Psoas muscle (tissue), 8 donors: ENCODE data around the gene CUL5. TPM values are rescaled to one million over a fixed set of nuclear protein-coding genes. Genes with fewer than 3 reads are reported as not detected.

Experiments used
- ATAC-seq, 4 donors: fragments of 200-7000 bp; cut with Tn5 transposase; one replicate each; pipeline ENCODE4 v1.9.1; 2020; ENCODE audit warnings: moderate library complexity in 3 of 4, mild to moderate bottlenecking in 2 of 4
- DNase-seq, 2 donors: peaks; one replicate each; pipeline ENCODE4 v3.0.0-alpha.2; 2020
- H3K27ac ChIP-seq: fragments of 200-600 bp; one replicate; pipeline ENCODE4 v1.8.0; 2022
- H3K27me3 ChIP-seq, 3 donors: fragments of 200-600 bp in 1 of 3; one replicate each; pipeline versions ENCODE4 v1.6.1 to v1.8.0; 2013 to 2022; ENCODE audit warnings: low read length in 2 of 3, mild to moderate bottlenecking in 2 of 3, moderate library complexity in 1 of 3; ENCODE audit not compliant: insufficient read depth in 3 of 3
- H3K36me3 ChIP-seq, 2 donors: fragments of 200-600 bp in 1 of 2; one replicate each; pipeline versions ENCODE4 v1.6.1 to v1.8.0; 2013 to 2022; ENCODE audit warnings: low read depth in 1 of 2, mild to moderate bottlenecking in 1 of 2, moderate library complexity in 1 of 2; ENCODE audit not compliant: insufficient read depth in 1 of 2
- H3K4me1 ChIP-seq: fragments of 200-600 bp; one replicate; pipeline ENCODE4 v1.8.0; 2022
- H3K4me3 ChIP-seq: fragments of 200-600 bp; one replicate; pipeline ENCODE4 v1.8.0; 2022; ENCODE audit warnings: mild to moderate bottlenecking
- H3K9me3 ChIP-seq: fragments of 200-600 bp; one replicate; pipeline ENCODE4 v1.8.0; 2022
- WGBS, 3 donors: extraction: QIAGEN DNeasy Blood & Tissue Kit; methylation state at CpG; one replicate each; pipeline versions ENCODE4 v1.1.6 to v1.1.7; 2013; 5-methylcytosine and 5-hydroxymethylcytosine counted together
- intact Hi-C, 2 donors: fragments of 100-400 bp; cut with DNase I; formaldehyde crosslinking; loops; one replicate each; pipeline versions ENCODE4 v1.11.0 to v1.14.2; 2022
- polyA plus RNA-seq, 3 donors: library from polyadenylated mRNA; stranded (reverse); fragments of 200-250 nt; gene quantifications; one replicate each; pipeline ENCODE4 v1.2.3, GENCODE V29; 2013
- total RNA-seq, 4 donors: library from RNA; stranded (reverse); fragmentation: NEBNext Ultra II Directional in 2 of 4; extraction: Animal tissue kit (Norgen Biotek cat#: 25700) in 2 of 4; gene quantifications; one replicate each; pipeline versions ENCODE4 v1.2.1 to v1.2.4, GENCODE V29; 2021 to 2023
- TF ChIP-seq, protein P1 (sequence below): fragments of 200-600 bp; IDR thresholded peaks from one replicate; pipeline ENCODE4 v1.8.0; 2022; ENCODE audit warnings: antibody characterized with exemption
- donor health status: healthy with polysubstance abuse.
- donor health status: DM: no; HTN: no; CAD: no; lungs with moderate emphysema.
- donor health status: Bipolar disorder and iron deficiency.
- donor health status: healthy.
- donor health status: DM: yes; HTN: yes; CAD: no.
- donor health status: DM: no; HTN: no; CAD: no.
- donor health status: DM: no; HTN: no; CAD: no.
- donor health status: DM: yes; HTN: yes; CAD: no.

The CUL5 gene
- total and polyA plus RNA-seq, 7 donors, result 10.5 to 92.2 (median 57.8) TPM

DNA sequence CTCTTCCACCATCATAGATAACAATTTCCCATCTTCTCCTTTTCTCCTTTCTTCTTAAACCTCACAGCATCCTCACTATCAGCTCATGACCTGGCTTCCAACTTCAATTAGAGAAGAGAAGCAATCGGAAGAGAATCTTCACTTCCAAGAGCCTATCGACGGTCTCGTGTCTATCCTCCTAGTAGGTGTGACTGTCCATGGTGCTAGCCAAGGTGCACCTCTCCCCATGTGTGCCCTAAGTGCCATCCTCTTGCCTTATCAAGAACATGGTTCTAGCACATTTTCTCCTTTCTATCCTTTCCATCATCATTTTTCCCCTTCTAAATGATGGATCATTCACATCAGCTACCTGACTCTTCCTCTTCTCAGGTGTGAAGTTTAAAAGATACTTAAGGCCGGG, 5.1 kb upstream of the CUL5 start:
- Histone ChIP-seq H3K4me3 (no peak overlapping the region), H3K27ac (no peak overlapping the region), H3K27me3 (no peaks in the 10 kb centered on the region), H3K36me3 (no peaks in the 10 kb centered on the region), H3K9me3 (no peaks in the 10 kb centered on the region), H3K4me1 (no peaks in the 10 kb centered on the region)
- ATAC-seq (no peak), DNase-seq (no peak)
- TF ChIP-seq, protein P1, sequence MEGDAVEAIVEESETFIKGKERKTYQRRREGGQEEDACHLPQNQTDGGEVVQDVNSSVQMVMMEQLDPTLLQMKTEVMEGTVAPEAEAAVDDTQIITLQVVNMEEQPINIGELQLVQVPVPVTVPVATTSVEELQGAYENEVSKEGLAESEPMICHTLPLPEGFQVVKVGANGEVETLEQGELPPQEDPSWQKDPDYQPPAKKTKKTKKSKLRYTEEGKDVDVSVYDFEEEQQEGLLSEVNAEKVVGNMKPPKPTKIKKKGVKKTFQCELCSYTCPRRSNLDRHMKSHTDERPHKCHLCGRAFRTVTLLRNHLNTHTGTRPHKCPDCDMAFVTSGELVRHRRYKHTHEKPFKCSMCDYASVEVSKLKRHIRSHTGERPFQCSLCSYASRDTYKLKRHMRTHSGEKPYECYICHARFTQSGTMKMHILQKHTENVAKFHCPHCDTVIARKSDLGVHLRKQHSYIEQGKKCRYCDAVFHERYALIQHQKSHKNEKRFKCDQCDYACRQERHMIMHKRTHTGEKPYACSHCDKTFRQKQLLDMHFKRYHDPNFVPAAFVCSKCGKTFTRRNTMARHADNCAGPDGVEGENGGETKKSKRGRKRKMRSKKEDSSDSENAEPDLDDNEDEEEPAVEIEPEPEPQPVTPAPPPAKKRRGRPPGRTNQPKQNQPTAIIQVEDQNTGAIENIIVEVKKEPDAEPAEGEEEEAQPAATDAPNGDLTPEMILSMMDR, result no peak
- intact Hi-C loops, result loop anchor here in 1 of 2 donors (10.0 kb wide), 1 partner anchor 221 kb away; the partner anchor contains the start of genes ATM and NPAT
- WGBS, 3 donors, result 85 to 92% (median 89%) methylated on average over 5 of the region's 5 CpGs

DNA sequence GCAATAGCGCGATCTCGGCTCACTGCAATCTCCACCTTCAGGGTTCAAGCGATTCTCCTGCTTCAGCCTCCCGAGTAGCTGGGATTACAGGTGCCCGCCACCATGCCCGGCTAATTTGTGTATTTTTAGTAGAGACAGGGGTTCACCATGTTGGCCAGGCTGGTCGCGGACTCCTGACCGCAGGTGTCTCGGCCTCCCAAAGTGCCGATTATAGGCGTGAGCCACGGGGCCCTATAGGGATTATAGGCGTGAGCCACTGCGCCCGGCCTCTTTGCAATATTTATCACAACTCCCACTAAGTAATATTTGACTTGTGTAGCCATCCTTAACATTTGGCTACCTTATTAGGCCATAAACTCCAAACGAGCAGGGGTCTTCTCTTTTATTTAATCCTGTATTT, 879 bp upstream of the CUL5 start:
- intact Hi-C loops, result loop anchor here in 1 of 2 donors (2.0 to 10.0 kb wide), 3 partner anchors 27 to 639 kb away; partner anchors contain the start of genes ATM and NPAT

DNA sequence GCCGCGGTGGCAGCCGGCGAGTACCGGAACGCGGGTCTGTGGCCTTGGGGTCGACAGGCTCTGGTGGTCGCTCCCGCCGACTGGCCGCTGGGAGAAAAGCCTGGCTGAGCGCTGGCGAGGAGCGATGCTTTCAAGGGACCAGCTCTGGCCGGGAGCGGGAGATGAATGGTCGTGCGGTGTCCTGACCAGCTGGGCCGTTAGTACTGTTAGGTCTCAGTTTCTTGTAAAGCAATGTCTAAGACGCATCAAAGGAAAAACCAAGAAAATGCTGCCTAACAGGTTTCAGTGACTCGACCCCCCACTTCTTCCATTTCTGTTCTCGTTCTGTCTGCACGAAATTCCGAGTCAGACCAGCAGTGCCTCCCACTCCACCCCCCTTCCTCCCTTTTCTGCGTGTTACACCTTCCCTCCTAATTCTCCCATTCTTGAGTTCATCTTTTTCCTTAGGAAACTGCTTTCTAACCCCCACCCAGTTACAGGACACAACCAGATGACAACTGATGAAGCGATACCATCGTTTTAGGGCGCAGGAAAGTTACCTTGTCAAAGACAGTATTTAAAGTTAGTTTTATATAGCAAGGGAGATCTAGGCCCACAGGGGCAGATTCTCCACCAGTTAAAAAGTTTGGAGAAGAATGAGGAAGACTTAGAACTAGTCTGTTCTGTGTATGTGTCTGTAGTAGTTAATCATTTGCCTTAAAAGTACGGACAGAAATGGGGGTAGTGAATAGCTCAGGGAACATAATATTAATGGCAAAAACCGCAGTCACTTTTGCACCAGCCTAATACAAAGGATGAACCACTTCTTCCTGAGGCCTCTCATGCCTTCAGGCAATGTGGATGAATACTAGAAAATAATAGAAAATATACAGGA, 1.0 kb downstream of the CUL5 start:
- H3K4me3 ChIP-seq, result peak overlapping the region; percentile 81
- whole genome bisulfite sequencing, 3 donors, result 2% methylated on average over 31 of the region's 31 CpGs
- H3K9me3 ChIP-seq, result no peaks in the 10 kb centered on the region
- intact Hi-C loops, result loop anchor here (2.0 to 10.0 kb wide), 5 partner anchors 25 to 638 kb away; partner anchors contain the start of genes ATM (in 1 of the 2) and NPAT (in 1 of the 2)
- ATAC-seq (peak in 3 of 4 donors; percentile 10 to 39 (median 37)), DNase-seq (no peak)
- peaks cover 43% of the 10 kb centered on the region for H3K4me1 ChIP-seq
- peak overlapping the region; percentile 91 for H3K27ac ChIP-seq
- TF ChIP-seq, protein P1, result no peak
- H3K27me3 ChIP-seq, result no peaks in the 10 kb centered on the region
- no peaks in the 10 kb centered on the region for H3K36me3 ChIP-seq

More for the DNA sequence above, 879 bp upstream of the CUL5 start:
- Histone ChIP-seq H3K9me3 (no peaks in the 10 kb centered on the region), H3K4me3 (no peak overlapping the region), H3K27me3 (no peaks in the 10 kb centered on the region), H3K4me1 (peaks cover 24% of the 10 kb centered on the region), H3K36me3 (no peaks in the 10 kb centered on the region), H3K27ac (peak overlapping the region; percentile 91)
- DNase-seq (no peak), ATAC-seq (no peak)
- TF ChIP-seq, protein P1, result no peak
- WGBS, 3 donors, result 94 to 95% (median 94%) methylated on average over 18 of the region's 18 CpGs

DNA sequence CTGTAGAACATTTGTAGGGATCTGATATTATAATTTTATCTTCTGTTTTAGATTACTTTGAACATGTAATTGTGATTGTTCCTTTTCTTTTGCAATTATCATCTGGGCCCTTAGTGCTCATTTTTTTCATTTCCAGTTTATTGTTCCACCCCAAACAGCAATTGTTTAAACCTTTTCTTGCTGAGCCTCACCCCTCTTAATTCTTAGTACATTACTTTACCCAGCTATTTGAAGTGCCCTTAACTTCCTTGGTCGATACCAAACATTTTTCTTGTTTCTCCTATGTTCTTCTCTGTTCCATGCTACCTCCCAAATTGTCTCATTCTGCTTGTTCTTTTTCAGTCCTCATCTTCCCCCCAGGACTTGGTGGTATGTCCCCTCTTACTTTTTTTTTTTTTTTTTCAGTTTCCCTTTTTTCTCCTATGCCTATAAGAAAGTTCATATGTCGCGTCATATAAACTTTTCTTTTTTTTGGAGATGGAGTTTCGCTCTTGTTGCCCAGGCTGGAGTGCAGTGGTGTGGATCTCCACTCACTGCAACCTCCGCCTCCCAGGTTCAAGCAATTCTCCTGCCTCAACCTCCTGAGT, 3.5 kb downstream of the CUL5 start:
- Histone ChIP-seq H3K4me3 (peak overlapping the region; percentile 81), H3K36me3 (no peaks in the 10 kb centered on the region), H3K4me1 (peaks cover 43% of the 10 kb centered on the region), H3K27ac (no peak overlapping the region), H3K27me3 (no peaks in the 10 kb centered on the region), H3K9me3 (no peaks in the 10 kb centered on the region)
- ATAC-seq (no peak), DNase-seq (no peak)
- intact Hi-C loops, result loop anchor here (5.0 to 10.0 kb wide), 2 partner anchors 103 to 105 kb away; no protein-coding TSS in a partner anchor
- 96 to 97% (median 96%) methylated on average over 5 of the region's 5 CpGs for WGBS, 3 donors
- TF ChIP-seq, protein P1, result no peak
